ENCODE measurements around the gene BTBD10.

Gene BTBD10

DNA sequence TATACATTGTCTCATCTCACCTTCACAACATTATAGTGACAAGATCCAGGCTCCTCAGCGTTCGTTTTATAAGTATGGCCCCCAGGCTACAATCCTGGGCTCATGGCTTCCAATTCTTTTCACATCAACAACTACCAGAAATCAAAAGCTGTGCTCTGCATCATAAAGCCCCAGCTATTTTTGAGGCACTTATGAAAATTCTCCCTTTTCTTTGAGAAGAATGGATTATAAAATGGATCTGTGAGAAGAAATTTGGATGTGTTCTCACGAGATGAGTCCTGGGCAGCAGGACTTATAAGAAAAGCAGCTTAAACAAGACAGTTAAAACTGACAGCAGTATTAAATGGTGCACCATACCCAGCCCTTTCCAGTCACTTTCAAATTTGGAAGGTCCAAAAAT is 80.3 kb downstream of the BTBD10 start:
- Histone ChIP-seq H3K27me3 (ENCODE audit: control insufficient read depth in 5 of 5, insufficient read depth in 4 of 5, low read length in 5 of 5) (no peaks in the 10 kb centered on the region), H3K9me3 (ENCODE audit: control insufficient read depth in 5 of 5, low read length in 5 of 5) (no peaks in the 10 kb centered on the region), H3K36me3 (ENCODE audit: control insufficient read depth in 5 of 5, insufficient read depth in 5 of 5, low read length in 5 of 5) (peaks cover 63 to 86% (median 72%) of the 10 kb centered on the region in 5 donors)

DNA sequence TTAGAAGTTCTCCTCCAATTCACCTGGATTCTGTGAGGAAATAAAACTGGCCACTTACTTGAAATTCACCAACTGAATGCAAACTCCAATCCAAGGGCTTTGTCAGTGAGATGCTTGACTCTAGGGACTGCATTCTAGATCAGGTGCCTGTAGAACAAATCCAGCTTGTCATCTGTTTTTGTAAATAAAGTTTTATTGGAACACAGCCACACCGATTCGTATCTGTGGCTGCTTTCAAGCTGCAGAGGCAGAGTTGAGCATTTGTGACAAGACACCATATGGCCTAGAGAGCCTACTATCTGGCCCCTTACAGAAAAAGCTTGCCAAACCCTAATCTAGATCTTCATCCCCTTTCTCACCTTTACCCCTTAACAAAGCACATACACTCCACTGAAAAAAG is 82.3 kb downstream of the BTBD10 start:
- Histone ChIP-seq H3K4me1 (ENCODE audit: control insufficient read depth in 5 of 5, insufficient read depth in 5 of 5, low read length in 5 of 5) (peaks cover 0 to 3% (median 0%) of the 10 kb centered on the region in 5 donors), H3K9ac (ENCODE audit: low read length in 5 of 5) (no peak overlapping the region), H3K27me3 (ENCODE audit: control insufficient read depth in 5 of 5, insufficient read depth in 4 of 5, low read length in 5 of 5) (no peaks in the 10 kb centered on the region), H3K27ac (ENCODE audit: low read depth, low read length) (no peak overlapping the region), H3K9me3 (ENCODE audit: control insufficient read depth in 5 of 5, low read length in 5 of 5) (no peaks in the 10 kb centered on the region), H3K4me3 (ENCODE audit: low read depth in 1 of 5, low read length in 5 of 5) (no peak overlapping the region), H3K36me3 (ENCODE audit: control insufficient read depth in 5 of 5, insufficient read depth in 5 of 5, low read length in 5 of 5) (peaks cover 49 to 87% (median 77%) of the 10 kb centered on the region in 5 donors)

More for the DNA sequence above, 80.3 kb downstream of the BTBD10 start:
- Histone ChIP-seq H3K4me3 (ENCODE audit: low read depth in 1 of 5, low read length in 5 of 5) (no peak overlapping the region), H3K9ac (ENCODE audit: low read length in 5 of 5) (no peak overlapping the region), H3K4me1 (ENCODE audit: control insufficient read depth in 5 of 5, insufficient read depth in 5 of 5, low read length in 5 of 5) (no peaks in the 10 kb centered on the region), H3K27ac (ENCODE audit: low read depth, low read length) (no peak overlapping the region)

DNA sequence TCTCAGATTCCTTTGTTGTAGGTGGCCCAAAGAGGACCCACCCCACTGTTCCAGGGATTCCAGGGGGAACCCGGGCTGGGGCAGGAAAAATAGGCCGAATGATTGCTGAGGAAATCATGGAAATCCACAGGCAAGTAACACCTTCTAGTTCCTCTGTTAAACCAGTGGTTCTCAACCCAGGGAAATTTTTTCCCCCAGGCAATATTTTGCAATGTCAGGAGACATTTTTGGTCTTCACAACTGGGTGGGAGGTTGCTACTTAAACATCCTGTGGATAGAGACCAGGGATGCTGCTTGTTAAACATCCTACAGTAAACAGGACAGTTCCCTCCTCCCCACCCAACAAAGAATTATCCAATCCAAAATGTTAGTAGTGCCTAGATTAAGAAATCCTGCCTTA is 84.7 kb downstream of the BTBD10 start:
- Histone ChIP-seq H3K9me3 (ENCODE audit: control insufficient read depth in 5 of 5, low read length in 5 of 5) (no peaks in the 10 kb centered on the region), H3K4me1 (ENCODE audit: control insufficient read depth in 5 of 5, insufficient read depth in 5 of 5, low read length in 5 of 5) (peaks cover 0 to 4% (median 0%) of the 10 kb centered on the region in 5 donors), H3K27ac (ENCODE audit: low read depth, low read length) (no peak overlapping the region), H3K9ac (ENCODE audit: low read length in 5 of 5) (no peak overlapping the region), H3K36me3 (ENCODE audit: control insufficient read depth in 5 of 5, insufficient read depth in 5 of 5, low read length in 5 of 5) (peaks cover 61 to 100% (median 94%) of the 10 kb centered on the region in 5 donors), H3K27me3 (ENCODE audit: control insufficient read depth in 5 of 5, insufficient read depth in 4 of 5, low read length in 5 of 5) (no peaks in the 10 kb centered on the region), H3K4me3 (ENCODE audit: low read depth in 1 of 5, low read length in 5 of 5) (no peak overlapping the region)

DNA sequence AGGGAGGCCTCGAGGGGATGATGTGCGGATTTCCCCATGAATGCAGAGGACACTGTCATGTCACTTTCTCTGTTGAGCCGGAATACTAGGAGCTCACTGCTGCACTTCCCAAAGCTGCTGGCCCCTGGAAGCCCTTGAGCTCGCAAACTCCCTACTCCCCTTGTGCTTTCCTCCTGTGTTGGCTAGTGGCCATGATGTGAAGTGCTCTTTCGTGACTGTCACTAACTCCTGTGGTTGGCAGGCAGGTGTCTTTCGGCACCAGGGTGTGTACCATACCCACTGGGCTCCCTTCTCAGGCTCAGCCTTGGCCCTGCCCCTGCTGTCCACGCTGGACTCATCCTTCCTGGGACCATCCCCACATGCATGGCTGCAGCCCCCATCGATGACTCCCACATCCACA is 86.2 kb downstream of the BTBD10 start:
- no peak overlapping the region for H3K27ac ChIP-seq (ENCODE audit: low read depth, low read length)
- H3K9me3 ChIP-seq (ENCODE audit: control insufficient read depth in 5 of 5, low read length in 5 of 5), result no peaks in the 10 kb centered on the region
- H3K27me3 ChIP-seq (ENCODE audit: control insufficient read depth in 5 of 5, insufficient read depth in 4 of 5, low read length in 5 of 5), result no peaks in the 10 kb centered on the region
- no peak overlapping the region for H3K4me3 ChIP-seq (ENCODE audit: low read depth in 1 of 5, low read length in 5 of 5)
- H3K36me3 ChIP-seq (ENCODE audit: control insufficient read depth in 5 of 5, insufficient read depth in 5 of 5, low read length in 5 of 5), result peaks cover 48 to 100% (median 95%) of the 10 kb centered on the region in 5 donors
- H3K4me1 ChIP-seq (ENCODE audit: control insufficient read depth in 5 of 5, insufficient read depth in 5 of 5, low read length in 5 of 5), result peaks cover 0 to 4% (median 0%) of the 10 kb centered on the region in 5 donors
- no peak overlapping the region for H3K9ac ChIP-seq (ENCODE audit: low read length in 5 of 5)

DNA sequence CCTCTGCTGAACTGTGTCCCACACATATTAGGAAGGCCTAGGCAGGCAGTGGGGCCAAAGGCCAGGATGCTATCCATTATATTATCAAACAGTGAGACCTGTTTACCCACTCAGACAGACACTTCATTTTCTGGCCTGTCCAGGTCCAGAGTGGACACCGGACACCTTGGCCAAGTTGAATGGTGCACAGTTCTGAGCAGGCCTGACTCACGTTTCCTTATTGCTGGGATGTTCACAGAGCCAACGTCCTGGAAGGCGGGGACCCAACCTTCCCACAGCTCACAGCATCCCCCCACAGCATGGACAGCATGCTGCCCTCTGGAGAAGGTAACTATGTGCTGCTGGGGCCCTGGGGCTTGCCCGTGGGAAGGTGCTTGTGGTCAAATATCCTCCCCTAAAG is 86.6 kb downstream of the BTBD10 start:
- Histone ChIP-seq H3K4me1 (ENCODE audit: control insufficient read depth in 5 of 5, insufficient read depth in 5 of 5, low read length in 5 of 5) (peaks cover 0 to 4% (median 0%) of the 10 kb centered on the region in 5 donors), H3K27ac (ENCODE audit: low read depth, low read length) (no peak overlapping the region), H3K9me3 (ENCODE audit: control insufficient read depth in 5 of 5, low read length in 5 of 5) (no peaks in the 10 kb centered on the region), H3K9ac (ENCODE audit: low read length in 5 of 5) (no peak overlapping the region), H3K27me3 (ENCODE audit: control insufficient read depth in 5 of 5, insufficient read depth in 4 of 5, low read length in 5 of 5) (no peaks in the 10 kb centered on the region), H3K4me3 (ENCODE audit: low read depth in 1 of 5, low read length in 5 of 5) (no peak overlapping the region), H3K36me3 (ENCODE audit: control insufficient read depth in 5 of 5, insufficient read depth in 5 of 5, low read length in 5 of 5) (peaks cover 50 to 100% (median 95%) of the 10 kb centered on the region in 5 donors)

DNA sequence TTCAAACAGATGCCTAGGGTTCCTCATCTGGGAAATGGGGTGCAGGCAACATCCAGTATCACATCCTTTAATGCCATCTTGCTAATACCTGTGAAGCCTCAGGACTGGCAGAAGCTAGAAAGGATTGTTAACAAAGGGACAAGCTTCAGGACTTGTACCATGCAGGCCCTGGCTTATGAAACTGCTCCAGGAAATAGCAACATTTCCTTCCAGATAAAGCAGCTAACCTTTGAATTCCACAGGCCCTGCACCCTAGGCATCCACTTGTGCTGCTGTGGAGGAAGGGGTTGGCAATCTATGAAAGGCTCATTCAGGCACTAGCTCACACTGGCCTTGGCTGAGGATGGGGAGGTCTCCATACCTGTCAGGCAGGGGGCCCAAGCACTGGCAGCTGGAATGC is 87.2 kb downstream of the BTBD10 start:
- no peak overlapping the region for H3K27ac ChIP-seq (ENCODE audit: low read depth, low read length)
- H3K27me3 ChIP-seq (ENCODE audit: control insufficient read depth in 5 of 5, insufficient read depth in 4 of 5, low read length in 5 of 5), result no peaks in the 10 kb centered on the region
- H3K9me3 ChIP-seq (ENCODE audit: control insufficient read depth in 5 of 5, low read length in 5 of 5), result no peaks in the 10 kb centered on the region
- peaks cover 0 to 4% (median 0%) of the 10 kb centered on the region in 5 donors for H3K4me1 ChIP-seq (ENCODE audit: control insufficient read depth in 5 of 5, insufficient read depth in 5 of 5, low read length in 5 of 5)
- peaks cover 49 to 100% (median 94%) of the 10 kb centered on the region in 5 donors for H3K36me3 ChIP-seq (ENCODE audit: control insufficient read depth in 5 of 5, insufficient read depth in 5 of 5, low read length in 5 of 5)
- H3K4me3 ChIP-seq (ENCODE audit: low read depth in 1 of 5, low read length in 5 of 5), result no peak overlapping the region
- H3K9ac ChIP-seq (ENCODE audit: low read length in 5 of 5), result no peak overlapping the region

DNA sequence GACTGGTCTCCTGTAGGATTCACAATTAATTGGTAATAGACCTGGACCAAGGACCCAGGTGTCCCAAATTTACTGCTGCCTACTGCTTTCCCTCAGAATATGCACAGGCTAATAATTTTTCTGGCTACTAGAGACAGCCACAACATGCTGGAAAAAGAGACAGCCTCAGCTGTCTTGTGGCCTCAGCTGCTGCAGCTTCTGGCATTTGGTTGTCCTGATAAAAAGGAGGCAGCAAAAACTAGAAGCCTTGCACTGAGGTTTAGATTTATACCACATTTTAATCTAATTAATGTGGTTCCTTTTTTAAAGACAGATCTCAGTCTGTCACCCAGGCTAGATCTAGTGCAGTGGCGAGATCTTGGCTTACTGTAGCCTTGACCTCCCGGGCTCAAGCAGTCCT is 89.8 kb downstream of the BTBD10 start:
- peaks cover 30 to 99% (median 95%) of the 10 kb centered on the region in 5 donors for H3K36me3 ChIP-seq (ENCODE audit: control insufficient read depth in 5 of 5, insufficient read depth in 5 of 5, low read length in 5 of 5)
- H3K4me1 ChIP-seq (ENCODE audit: control insufficient read depth in 5 of 5, insufficient read depth in 5 of 5, low read length in 5 of 5), result peaks cover 0 to 4% (median 0%) of the 10 kb centered on the region in 5 donors
- no peaks in the 10 kb centered on the region for H3K27me3 ChIP-seq (ENCODE audit: control insufficient read depth in 5 of 5, insufficient read depth in 4 of 5, low read length in 5 of 5)
- H3K9ac ChIP-seq (ENCODE audit: low read length in 5 of 5), result no peak overlapping the region
- no peak overlapping the region for H3K27ac ChIP-seq (ENCODE audit: low read depth, low read length)
- H3K9me3 ChIP-seq (ENCODE audit: control insufficient read depth in 5 of 5, low read length in 5 of 5), result no peaks in the 10 kb centered on the region
- H3K4me3 ChIP-seq (ENCODE audit: low read depth in 1 of 5, low read length in 5 of 5), result no peak overlapping the region

DNA sequence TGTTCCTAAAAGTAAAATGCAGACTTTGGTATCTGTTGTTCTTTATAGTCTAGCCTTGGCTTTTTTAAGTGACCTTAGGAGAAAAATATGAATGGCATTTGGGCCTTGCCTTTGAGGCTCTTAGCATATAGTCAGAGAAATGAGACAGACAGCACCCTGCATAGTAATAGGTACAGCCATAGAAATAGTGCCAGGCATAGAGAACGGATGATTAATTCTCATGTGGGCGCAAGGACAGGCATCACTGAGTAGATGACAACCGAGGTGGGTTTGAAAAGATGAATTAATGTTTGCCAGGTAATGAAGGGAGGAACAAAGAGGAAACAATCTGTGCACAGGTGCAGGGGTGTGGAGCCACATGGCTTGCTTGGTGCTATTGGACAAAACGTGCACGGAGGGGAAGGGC is 95.0 kb downstream of the BTBD10 start:
- H3K36me3 ChIP-seq (ENCODE audit: control insufficient read depth in 5 of 5, insufficient read depth in 5 of 5, low read length in 5 of 5), result peaks cover 37 to 98% (median 94%) of the 10 kb centered on the region in 5 donors

DNA sequence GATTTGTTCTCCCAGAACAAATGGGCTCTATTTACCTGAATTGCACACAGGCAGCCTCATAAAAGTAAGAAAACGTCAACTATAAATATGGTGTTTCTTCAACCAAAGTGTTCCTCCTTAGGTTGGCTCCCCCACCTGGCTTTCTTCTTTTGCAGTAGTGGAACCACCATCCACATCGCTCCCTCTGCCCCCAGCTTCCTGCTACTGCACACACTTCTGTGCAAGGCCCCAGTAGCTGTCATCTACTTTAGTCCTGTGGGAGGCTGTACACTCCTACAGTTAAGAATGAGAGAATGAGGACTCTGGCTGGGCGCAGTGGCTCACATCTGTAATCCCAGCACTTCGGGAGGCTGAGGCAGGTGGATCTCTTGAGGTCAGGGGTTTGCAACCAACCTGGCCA is 95.9 kb downstream of the BTBD10 start:
- no peak overlapping the region for H3K9ac ChIP-seq (ENCODE audit: low read length in 5 of 5)
- H3K4me3 ChIP-seq (ENCODE audit: low read depth in 1 of 5, low read length in 5 of 5), result no peak overlapping the region
- H3K36me3 ChIP-seq (ENCODE audit: control insufficient read depth in 5 of 5, insufficient read depth in 5 of 5, low read length in 5 of 5), result peaks cover 40 to 96% (median 92%) of the 10 kb centered on the region in 5 donors
- no peaks in the 10 kb centered on the region for H3K9me3 ChIP-seq (ENCODE audit: control insufficient read depth in 5 of 5, low read length in 5 of 5)
- no peaks in the 10 kb centered on the region for H3K27me3 ChIP-seq (ENCODE audit: control insufficient read depth in 5 of 5, insufficient read depth in 4 of 5, low read length in 5 of 5)
- H3K27ac ChIP-seq (ENCODE audit: low read depth, low read length), result no peak overlapping the region
- H3K4me1 ChIP-seq (ENCODE audit: control insufficient read depth in 5 of 5, insufficient read depth in 5 of 5, low read length in 5 of 5), result no peaks in the 10 kb centered on the region

More for the DNA sequence above, 95.0 kb downstream of the BTBD10 start:
- H3K4me3 ChIP-seq (ENCODE audit: low read depth in 1 of 5, low read length in 5 of 5), result no peak overlapping the region
- H3K4me1 ChIP-seq (ENCODE audit: control insufficient read depth in 5 of 5, insufficient read depth in 5 of 5, low read length in 5 of 5), result no peaks in the 10 kb centered on the region
- no peaks in the 10 kb centered on the region for H3K9me3 ChIP-seq (ENCODE audit: control insufficient read depth in 5 of 5, low read length in 5 of 5)
- H3K9ac ChIP-seq (ENCODE audit: low read length in 5 of 5), result no peak overlapping the region
- H3K27me3 ChIP-seq (ENCODE audit: control insufficient read depth in 5 of 5, insufficient read depth in 4 of 5, low read length in 5 of 5), result no peaks in the 10 kb centered on the region
- no peak overlapping the region for H3K27ac ChIP-seq (ENCODE audit: low read depth, low read length)

DNA sequence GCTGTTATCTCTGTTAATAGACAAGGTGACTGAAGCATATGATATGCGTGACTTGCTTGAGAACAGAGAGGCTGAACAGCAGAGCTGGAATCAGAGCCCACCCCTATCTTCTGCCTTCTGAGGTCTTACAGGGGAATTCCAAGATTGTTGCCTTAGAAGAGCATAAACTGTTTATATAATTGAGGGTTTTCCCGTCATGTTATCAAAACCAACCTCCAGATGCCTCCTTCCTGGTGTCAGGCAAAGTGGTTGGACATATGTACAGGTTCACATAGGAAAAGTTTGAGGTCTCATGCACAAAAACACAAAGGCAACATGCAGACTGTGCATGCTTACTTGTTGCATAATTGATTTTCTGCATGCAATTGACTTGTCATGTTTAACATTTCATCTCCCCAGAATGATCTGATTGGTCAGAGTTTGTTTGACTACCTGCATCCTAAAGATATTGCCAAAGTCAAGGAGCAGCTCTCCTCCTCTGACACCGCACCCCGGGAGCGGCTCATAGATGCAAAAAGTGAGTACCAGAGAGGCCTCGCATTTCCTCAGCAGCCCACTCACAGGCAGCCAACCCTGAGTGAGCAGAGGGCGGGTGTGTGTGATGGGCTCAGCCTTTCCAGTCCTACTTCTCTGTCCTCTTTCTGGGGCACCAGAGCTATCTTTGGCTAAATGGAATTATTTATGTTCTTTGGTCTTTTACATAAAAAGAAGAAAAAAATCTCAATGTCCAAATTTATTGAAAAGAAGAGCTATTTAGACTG is 96.6 kb downstream of the BTBD10 start:
- Histone ChIP-seq H3K27me3 (ENCODE audit: control insufficient read depth in 5 of 5, insufficient read depth in 4 of 5, low read length in 5 of 5) (no peaks in the 10 kb centered on the region), H3K4me3 (ENCODE audit: low read depth in 1 of 5, low read length in 5 of 5) (no peak overlapping the region), H3K9ac (ENCODE audit: low read length in 5 of 5) (no peak overlapping the region), H3K4me1 (ENCODE audit: control insufficient read depth in 5 of 5, insufficient read depth in 5 of 5, low read length in 5 of 5) (no peaks in the 10 kb centered on the region), H3K9me3 (ENCODE audit: control insufficient read depth in 5 of 5, low read length in 5 of 5) (no peaks in the 10 kb centered on the region), H3K36me3 (ENCODE audit: control insufficient read depth in 5 of 5, insufficient read depth in 5 of 5, low read length in 5 of 5) (peaks cover 41 to 96% (median 92%) of the 10 kb centered on the region in 5 donors), H3K27ac (ENCODE audit: low read depth, low read length) (no peak overlapping the region)
